Epidermal melanocyte (primary cell): ENCODE data around the gene RIMS3.
A peak's percentile ranks its signal among the peaks of the same experiment; 100 is the strongest.
"Not testable (repeated sequence)": the region's sequence is repeated elsewhere in the genome, so short reads cannot be mapped to it uniquely, and the experiment has no call there.

Experiments
- DNase-seq: peaks from one replicate; pipeline ENCODE4 v3.0.0; 2011; ENCODE audit warnings: low spot score; ENCODE audit not compliant: insufficient read length

RIMS3 gene

DNA sequence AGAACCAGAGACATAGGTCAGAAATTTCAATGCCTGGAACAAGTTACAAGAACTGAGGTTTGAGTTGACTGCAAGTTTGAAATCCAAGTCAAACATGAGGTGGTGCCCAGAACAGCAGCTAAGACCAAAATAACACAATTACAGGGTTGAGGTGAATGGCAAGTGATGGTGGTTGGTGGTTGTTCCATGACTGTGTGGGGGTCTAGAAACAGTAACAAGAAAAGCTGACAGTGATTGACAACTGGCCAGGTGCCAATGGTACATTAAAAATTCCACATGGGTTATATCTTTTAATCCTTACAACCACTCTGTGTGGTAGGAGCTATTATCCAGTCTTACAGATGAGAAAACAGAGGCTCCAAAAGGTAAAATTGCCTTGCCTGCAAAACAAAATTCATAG is 32.0 kb downstream of the RIMS3 start:
- DNase-seq = no peak

DNA sequence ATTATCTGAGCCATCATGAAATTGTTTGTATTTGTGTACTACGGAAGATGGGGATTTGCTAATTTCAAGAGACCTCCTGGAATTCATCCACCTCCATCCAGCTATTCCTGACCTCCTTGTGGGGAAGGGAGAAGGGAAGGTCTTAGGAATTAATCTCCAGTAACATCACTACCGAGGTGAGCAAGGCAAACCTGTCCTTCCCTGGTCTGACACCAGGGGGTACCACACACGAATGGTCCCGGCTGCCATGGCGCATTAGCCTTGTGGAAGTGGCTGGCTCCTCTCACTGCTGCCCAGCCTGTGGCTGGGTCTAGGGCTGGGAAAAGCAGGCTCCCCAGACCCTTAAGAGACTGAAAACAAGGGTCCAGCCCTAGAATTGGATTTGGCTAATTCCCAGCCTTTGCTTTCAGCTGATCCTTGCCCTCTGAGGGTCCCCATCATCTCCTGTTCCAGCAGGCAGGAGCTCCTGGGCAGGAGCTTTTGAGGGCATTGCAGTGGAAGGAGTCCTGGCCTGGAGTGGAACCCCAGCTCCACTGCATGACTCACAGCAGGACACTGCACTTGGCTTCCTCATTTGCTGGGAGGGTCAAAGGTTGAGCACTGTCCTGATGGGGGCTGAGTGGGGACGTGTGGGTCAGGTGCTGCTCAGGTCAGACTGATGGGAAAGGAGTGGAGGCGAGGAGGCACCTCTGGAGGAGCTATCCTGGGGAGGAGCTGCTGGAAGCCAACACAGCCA is 34.8 kb downstream of the RIMS3 start:
- DNase-seq = no peak

DNA sequence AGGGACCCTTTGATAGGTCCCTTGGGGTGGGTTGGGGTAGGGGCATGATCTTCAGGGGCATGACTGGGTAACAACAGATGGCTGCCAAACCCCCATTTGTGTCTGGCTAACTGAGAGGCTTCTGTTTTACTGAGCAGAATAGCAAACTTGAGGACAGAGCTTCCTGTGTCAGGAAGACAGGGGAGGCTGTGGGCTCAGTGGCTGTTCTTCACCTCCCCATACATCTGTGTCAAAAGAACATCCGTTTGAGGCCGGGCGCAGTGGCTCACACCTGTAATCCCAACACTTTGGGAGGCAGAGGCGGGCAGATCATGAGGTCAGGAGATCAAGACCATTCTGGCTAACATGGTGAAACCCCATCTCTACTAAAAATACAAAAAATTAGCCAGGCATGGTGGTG is 35.9 kb downstream of the RIMS3 start:
- not testable (repeated sequence) for DNase-seq

DNA sequence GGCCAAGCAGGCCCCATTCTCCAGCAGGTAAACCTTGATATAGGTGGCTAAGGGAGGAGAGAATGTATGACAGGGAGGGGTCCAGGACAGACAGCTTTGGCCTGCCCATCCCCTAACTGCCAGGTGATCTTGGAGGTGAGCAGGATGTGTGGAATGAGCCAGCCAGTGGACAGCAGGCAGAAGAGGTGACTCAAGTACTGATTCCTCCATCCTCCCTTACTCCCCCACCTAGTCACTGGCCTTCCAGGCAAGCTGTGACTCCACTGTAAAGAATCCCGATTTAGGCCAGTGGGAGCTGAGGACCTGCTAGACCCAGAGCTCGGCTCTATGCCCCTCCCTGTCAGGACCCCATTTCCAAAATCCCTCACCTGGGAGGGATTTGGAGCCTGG is 36.6 kb downstream of the RIMS3 start:
- DNase-seq = peak; percentile 4

DNA sequence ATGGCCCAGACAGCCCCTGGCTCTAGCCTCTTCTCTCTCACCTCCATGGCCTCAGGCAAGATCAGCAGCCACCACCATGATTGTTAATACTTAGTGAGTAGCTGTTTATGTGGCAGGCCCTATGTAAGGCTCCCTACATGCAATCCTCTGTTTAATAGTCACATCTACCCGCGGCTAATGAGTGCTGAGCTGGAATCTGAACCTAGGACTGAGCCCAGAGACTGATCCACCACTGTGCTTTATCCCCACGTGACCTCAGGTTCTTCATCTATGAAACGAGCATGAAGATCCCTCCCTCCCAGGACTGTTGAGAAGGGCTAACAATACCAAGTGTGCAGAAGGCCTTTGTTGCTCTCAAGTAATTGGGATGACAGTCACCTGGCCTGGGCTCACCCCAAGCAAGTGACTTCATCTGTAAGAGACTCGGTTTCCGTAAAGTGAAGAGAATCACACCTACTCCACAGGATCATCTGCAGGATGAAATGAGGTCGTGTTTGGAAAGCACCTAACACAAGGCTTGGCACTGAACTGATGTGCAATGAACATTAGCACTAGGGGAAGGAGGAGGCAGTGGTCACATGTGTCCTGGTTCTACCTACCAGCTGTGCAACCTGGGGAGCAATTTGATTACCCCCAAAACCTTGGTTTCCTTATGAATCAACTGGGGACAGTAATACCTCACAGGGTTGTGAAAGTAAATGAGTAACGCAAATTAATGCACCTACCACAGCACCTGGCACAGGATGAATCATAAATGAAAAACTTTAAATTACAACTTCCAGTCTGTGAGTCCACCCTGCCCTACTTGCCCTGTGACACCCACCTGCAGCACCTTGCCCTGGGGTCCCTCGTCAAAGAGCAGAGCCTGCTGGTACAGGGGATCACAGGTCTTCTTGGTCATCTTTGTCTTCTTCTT is 37.2 kb downstream of the RIMS3 start:
- peak; percentile 2 for DNase-seq

DNA sequence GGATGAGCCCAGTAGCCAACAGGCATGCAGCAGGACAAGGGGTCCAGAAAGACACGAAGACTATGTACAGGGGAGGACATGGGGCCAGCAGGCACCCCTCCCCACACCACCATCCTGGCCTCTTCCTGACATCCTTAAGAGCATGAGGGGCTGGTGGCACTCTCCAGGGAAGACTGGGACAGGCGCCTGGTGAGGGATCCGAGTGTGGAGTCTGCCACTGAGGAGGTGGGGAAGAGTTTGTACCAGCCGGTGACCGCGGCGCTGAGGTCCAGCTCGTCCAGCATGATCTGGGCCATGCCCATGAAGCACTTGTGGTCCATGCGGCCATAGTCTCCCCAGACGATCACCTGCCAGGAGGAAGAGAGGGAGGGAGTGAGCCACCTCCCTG is 39.1 kb downstream of the RIMS3 start:
- DNase-seq = no peak

DNA sequence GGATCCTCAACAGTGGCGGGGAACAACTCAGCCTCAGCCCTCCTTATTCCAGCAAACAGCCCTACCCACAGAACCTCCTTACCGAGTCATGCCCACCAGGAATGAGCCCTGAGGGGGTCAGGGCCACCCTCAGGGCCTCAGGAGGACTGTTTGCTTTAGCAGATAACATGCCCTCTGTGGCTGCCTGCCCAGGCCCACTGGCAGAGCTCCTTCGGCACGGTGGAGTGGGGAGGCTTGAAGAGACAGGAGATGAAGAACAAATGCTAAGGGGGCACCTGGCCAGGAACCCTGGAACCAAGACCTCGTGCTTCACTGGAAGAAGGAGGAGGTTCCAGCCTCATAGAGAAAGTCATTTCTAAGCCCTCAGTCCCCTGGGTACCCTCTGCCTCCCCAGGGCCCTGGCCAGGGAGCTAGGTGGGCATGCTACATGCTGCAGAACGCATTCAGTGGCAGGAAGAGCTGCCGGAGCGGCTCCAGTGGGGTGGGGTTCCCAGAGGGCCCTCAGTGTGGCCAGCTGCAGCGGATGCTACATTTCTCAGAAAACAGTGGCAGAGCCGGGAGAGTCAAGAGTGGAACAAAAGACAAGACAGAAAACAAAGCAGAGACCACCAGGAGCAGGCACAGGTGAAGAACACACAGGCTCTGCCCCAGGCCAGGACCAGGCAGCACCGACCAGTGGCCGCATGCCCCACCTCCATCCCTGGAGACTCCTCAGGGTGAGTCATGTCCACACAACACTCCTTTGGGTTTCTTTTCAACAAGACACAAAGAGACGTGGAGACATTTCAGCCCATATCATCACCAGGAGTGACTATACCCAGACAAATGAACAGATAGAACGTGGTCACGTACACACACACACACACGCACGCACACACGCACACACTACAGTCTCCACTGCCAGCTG is 39.8 kb downstream of the RIMS3 start:
- DNase-seq = no peak

DNA sequence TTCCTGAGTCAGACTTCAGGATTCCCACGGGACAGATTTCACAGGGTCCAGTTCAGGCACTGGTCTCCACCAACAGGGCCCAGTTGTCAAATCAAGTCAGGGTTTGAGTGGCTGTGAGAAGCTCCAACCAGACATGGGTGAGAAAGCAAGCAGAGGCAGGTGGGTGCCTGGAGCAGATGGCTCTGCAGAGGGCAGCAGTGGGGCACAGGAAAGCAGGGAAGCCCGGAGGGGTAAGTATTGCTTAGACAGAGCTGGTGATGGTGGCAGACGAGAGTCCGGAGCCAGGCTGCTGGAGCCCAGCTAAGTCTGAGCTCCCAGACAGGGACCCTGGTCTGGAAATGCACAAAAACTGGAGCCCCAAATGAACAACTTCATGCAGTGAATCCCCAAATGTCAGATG is 40.4 kb downstream of the RIMS3 start:
- DNase-seq = no peak

DNA sequence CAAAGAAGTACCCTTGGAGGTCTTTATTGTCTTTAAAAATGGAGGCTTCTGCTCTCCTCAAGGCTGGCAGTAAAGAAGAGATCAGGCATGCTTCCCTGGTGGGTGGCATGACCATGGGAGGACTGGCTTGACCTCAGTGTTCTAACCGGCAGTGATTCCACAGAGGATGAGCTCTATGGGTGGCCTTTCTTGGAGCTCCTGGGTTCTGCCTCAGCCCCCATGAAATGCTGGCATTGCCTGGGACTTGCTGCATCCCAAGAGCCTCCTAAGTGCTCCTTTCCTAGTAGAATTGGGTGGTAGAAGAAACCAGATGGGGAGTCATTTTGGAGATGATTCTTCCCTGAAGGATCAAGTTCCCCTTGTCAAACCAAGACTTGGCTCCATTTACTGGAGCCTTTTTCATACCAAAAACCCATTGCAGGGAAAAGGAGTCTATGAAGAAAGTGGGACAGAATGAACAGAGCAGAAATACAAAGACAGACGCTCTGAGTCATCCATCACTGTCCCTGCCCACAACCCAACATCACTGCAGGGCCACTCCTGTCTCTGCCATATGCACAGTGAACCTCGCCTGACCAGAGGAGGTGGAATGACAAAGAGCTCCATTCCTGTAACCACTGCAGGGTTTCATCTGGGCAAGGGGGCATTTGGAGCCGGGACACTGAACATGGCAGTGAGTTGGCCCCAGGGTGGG is 42.4 kb downstream of the RIMS3 start:
- no peak for DNase-seq

DNA sequence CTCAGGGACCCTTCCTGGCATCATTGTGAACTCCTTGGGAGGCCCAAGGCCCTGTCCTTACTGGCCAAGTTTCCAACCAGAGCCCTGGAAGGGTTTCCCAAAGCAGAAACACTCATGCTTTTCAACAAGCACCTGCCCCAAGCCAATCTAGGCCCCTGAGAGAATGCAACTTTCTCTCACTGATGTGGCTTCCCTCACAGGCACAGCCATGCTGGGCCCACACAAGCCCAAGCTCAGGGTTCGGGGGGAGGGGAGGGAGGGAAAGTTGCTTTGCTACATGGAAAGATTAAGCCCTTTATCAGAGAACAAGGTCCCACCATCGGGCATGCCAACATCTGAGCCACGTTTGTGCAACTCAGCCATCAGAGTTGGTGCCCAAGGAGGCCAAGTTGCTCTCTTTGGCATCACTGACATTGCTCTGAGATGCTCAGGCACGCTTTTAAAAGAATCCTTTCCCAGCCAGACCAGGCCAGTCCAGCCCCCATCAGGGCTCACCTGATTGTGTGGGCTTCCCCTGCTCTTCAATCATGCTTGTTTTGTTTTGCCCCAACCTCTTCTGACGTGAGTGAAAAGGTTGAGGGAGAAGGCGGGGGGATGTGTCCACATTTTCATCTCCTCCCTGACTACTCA is 43.5 kb downstream of the RIMS3 start:
- DNase-seq = no peak

DNA sequence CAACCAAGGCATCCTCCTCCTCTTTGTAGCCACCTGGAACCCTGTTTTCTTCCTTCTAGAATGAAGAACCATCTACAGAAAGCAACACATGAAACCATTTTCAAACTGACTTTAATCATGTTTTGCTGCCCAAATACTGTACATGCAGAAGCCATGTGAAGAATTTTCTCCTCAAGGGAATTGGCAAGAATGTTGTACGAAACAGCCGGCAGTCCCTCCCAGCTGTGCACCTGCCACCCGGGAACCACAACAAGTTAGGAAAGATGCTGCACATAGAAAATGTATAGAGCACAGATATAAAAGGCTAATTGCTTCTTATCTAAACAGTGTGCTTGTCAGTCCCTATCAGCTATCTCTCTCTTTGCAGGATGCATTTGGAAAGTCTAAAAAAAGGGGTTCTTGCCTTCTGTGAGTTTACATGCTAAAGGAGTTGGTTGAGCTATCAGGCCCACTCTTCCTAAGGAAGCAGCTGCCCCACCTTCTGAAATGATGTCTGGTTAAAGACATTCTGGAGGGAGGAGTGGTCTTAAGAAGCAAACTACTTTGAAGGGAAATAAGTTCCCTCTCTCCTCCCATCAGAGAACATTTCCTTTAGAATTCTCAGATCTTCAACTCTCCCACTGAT is 44.8 kb downstream of the RIMS3 start:
- DNase-seq = no peak

DNA sequence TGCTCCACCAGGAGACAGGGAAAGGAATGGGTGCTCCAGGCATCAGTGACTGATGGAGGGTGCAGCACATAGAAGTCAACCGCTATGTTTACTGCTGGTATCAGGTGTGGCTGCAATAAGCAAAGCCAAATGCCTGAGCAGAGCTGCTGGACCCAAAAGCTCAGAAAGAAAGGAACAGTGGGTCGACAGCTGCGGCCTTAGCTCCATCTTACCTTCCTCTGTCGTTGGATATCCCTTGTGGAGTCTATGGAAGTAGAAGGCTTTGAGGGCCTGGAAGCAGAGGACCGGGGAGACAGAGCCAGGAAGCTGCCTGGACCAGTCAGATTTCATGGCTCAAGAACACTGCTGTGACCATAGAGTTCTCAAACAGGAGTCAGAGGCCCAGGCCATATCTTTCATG is 45.3 kb downstream of the RIMS3 start:
- no peak for DNase-seq

DNA sequence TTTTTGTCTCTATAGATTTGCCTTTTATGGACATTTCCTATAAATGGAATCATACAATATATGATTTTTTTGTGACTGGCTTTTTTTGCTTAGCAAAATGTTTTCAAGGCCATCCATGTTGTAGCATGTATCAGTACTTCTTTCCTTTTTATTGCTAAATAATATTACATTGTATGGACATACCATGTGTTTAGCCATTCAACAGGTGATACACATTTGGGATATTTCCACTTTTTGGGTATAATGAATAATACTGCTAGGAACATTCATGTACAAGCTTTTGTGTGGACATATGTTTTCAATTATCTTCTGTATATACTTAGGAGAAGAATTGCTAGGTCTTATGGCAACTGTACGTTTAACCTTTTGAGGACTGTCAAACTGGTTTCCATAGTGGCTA is 47.4 kb downstream of the RIMS3 start:
- no peak for DNase-seq

DNA sequence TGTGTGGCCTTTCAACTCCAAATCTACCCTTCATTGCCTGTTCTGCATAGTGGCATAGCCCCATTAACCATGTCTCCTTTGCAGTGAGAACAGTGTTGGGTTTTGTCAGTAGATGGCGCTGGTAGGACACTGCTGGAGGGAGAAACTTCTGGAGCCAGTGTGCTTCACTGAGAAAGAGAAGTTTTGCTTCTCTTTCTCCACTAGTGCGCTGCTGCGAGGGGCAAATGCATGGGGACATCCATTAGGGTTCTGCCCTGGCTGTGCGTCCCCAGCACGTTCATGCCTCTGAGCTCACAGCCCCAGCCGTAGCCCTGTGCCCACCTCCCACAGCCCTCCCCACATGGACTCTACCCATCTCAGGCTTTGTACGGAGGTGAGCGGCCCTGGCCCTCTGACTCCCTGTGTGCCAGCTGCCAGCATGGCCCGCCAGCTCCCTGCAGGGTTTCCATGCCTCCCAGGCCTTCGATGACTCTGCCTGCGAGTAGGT is 53.1 kb downstream of the RIMS3 start:
- DNase-seq = peak; percentile 63

DNA sequence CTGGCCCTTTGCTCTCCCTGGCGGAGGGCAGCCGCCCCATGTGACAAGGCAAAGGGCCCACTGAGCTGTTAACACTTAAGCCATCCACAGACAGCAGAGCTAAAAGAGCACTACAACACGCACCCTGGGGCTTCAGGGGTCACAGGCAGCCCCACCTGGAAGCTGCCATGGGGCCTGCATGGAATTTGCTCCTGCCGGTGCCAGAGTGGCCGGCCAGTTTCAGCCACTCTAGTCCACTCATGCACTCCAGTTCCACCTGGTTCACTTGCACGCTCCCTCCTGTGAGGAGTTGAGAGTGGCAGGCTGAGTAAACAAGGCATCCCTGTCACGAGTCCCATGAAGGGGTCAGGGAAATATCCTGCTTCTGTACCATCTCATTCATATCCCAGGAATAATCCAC is 55.3 kb downstream of the RIMS3 start:
- DNase-seq = no peak

DNA sequence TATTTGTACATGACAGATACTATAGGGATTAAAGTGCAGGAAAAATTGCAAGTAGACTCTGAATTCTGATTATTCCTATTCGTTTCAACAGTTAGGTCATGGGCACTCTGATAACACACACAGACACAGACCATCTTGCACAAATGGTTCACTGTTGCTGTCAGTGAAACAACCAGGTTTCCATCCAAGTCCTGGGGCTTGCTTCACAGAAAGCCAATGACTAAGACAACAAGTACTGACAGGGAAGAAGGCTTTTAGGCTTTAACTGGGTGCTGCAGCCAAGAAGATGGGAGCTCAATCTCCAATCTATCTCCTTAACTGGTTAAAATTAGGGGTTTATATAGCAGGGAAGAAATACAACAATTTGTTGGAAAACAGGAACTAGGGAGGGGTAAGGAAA is 57.6 kb downstream of the RIMS3 start:
- DNase-seq = no peak

DNA sequence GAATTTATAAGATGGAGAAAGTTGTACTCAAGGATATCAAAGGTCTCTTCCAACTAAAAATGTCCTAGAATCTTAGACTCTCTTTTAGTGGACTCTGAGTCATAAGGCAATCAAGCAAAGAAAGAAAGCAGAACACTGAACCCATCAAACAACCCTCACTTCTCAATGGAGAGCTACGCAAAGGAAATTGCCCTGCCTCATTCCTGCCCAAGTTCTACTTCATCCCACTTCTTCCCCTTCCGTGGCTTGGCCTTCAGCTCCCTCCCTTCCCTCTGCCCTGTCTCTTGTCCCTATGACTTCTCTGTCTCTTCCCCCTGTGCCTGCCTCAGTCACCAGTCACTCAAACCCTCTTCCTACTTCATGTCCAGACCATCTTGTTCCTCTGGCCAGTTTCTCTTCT is 58.5 kb downstream of the RIMS3 start:
- DNase-seq = no peak

DNA sequence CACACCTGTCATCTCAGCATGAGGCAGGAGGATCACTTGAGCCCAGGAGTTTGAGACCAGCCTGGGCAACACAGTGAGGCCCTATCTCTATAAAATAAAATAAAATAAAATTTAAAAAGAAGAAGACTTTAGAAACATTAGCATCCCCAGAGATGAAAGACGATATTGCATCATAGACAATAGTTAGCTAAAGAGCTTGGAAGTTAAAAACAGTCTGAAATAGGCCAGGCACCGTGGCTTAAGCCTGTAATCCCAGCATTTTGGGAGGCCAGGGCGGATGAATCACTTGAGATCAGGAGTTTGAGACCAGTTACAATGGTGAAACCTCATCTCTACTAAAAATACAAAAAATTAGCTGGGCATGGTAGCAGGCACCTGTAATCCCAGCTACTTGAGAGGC is 59.3 kb downstream of the RIMS3 start:
- DNase-seq = no peak

DNA sequence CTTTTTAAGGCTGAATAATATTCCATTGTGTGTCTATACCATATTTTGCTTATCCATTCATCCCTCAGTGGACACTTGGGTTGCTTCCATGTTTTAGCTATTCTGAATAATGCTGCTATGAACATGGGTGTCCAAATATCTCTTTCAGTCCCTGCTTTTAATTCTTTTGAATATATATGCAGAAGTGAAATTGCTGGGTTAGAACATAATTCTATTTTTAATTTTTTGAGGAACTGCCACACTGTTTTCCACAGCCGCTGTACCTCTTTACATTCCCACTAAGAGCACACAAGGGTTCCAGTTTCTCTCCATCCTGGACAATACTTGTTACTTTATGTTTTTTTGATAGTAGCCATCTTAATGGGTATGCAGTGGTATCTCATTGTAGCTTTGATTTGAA is 65.6 kb downstream of the RIMS3 start:
- DNase-seq = no peak

DNA sequence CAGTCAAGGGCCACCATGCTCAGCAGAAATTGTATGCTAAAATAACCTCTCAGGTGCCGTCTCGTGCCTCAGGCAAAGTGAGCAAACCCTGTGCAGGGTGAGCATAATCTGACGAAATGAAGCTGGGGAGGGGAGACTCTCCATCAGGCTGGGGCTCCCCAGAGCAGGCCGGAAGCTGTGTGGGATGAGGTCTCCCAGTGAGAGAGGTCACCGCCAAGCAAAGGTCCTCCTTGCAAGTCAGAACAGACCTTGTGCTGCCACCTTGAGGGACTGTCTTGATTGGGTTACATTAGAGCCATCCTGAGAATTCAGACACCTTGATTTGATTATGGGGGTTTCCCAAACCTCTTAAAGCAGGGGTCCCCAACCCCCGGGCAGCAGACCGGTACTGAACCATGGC is 69.9 kb downstream of the RIMS3 start:
- no peak for DNase-seq
